ENCODE results near the gene SREBF2.

Gene SREBF2

DNA sequence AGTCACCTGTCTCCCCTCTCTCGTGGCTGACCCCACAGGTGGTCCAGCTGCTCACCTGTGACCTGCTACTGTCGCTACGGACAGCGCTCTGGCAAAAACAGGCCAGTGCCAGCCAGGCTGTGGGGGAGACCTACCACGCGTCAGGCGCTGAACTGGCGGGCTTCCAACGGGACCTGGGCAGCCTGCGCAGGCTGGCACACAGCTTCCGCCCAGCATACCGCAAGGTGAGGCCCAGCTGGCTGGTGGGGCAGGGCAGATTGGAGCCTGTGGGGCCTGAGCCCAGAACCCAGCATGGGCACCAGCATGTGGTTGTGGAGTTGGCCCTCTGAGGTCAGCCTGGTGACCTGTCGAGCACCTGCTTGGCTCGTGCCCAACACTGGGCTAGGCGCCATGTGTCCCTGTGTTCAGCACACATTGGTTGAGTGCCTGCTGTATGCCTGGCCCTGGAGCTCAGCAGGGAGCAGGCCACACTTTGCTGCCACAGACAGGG lies 70.1 kb downstream of the SREBF2 start:
- Histone ChIP-seq H3K4me2 (ENCODE audit: low read length) (no peak overlapping the region), H3K27me3 (ENCODE audit: insufficient read depth, low read length) (no peaks in the 10 kb centered on the region), H4K20me1 (ENCODE audit: insufficient read depth, low read length) (no peaks in the 10 kb centered on the region), H3K9ac (ENCODE audit: low read length) (no peak overlapping the region), H3K4me3 (ENCODE audit: low read depth, low read length, poor library complexity, severe bottlenecking) (no peak overlapping the region), H3K4me1 (ENCODE audit: insufficient read depth, low read length, severe bottlenecking) (no peaks in the 10 kb centered on the region), H3K36me3 (ENCODE audit: insufficient read depth, low read length) (peaks cover 99% of the 10 kb centered on the region), H3K9me3 (ENCODE audit: low read length) (no peaks in the 10 kb centered on the region), H3K27ac (ENCODE audit: low read depth, low read length, poor library complexity, severe bottlenecking) (no peak overlapping the region), H3F3A (ENCODE audit: insufficient read depth, low read length) (0 out of 2 replicates have a peak, but pooled peaks cover 3% of the 10 kb centered on the region), H3K9me2 (ENCODE audit: low read depth, low read length) (no peaks in the 10 kb centered on the region), H3K79me2 (ENCODE audit: insufficient read depth, low read length) (no peaks in the 10 kb centered on the region), H2AFZ (ENCODE audit: low read length) (no peak overlapping the region)
- TF ChIP-seq, protein P1, sequence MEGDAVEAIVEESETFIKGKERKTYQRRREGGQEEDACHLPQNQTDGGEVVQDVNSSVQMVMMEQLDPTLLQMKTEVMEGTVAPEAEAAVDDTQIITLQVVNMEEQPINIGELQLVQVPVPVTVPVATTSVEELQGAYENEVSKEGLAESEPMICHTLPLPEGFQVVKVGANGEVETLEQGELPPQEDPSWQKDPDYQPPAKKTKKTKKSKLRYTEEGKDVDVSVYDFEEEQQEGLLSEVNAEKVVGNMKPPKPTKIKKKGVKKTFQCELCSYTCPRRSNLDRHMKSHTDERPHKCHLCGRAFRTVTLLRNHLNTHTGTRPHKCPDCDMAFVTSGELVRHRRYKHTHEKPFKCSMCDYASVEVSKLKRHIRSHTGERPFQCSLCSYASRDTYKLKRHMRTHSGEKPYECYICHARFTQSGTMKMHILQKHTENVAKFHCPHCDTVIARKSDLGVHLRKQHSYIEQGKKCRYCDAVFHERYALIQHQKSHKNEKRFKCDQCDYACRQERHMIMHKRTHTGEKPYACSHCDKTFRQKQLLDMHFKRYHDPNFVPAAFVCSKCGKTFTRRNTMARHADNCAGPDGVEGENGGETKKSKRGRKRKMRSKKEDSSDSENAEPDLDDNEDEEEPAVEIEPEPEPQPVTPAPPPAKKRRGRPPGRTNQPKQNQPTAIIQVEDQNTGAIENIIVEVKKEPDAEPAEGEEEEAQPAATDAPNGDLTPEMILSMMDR (IDR thresholded peaks at IDR 0.05; ENCODE audit: low read length): no peak
- no peak for TF ChIP-seq EZH2 (IDR thresholded peaks at IDR 0.05; ENCODE audit: borderline replicate concordance, low read length)

DNA sequence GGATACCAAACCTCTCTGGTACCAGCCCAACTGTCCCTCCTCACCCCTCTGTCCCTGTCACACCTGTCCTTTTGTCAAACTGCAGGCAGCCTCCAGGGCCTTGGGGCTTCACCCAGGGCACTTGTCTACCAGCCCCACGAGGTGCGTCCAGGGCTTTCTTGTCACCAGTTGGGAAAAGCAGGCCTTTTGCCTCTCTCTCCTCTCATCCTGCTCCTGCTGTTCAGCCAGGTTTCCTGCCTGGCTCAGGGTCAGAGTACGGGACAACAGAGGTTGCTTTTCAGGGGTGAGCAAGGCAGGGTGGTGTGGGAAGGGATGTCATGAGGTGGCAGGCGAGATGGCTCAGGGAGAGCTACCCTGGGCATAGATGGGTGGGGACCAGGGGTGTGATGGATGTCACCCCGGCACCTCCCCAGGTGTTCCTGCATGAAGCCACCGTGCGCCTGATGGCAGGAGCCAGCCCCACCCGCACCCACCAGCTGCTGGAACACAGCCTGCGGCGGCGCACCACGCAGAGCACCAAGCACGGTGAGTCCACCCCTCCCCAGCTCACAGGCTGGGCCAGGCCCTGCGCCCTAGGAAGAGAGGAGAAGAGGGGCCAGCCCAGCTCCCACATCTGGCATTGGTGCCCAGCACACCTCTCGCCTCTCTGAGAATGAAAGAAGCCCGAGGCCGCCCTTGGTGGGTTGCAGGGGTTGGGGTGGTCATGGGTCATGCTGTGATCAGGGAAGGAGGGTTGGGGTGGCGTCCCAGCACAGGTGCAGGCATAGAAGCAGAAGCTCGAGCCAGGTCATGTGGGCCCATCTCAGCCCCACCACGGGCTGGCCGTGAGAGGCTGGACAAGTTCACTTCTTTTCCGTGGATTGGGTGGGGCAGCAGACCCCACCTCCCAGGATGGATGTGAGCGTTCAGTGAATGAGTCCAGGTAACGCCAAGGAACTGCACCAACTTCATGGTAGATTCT lies 71.8 kb downstream of the SREBF2 start:
- Histone ChIP-seq H3K79me2 (ENCODE audit: insufficient read depth, low read length) (no peaks in the 10 kb centered on the region), H3K27me3 (ENCODE audit: insufficient read depth, low read length) (no peaks in the 10 kb centered on the region), H3K9me3 (ENCODE audit: low read length) (no peaks in the 10 kb centered on the region), H3K36me3 (ENCODE audit: insufficient read depth, low read length) (peaks cover 82% of the 10 kb centered on the region), H3F3A (ENCODE audit: insufficient read depth, low read length) (0 out of 2 replicates have a peak, but pooled peaks cover 3% of the 10 kb centered on the region), H2AFZ (ENCODE audit: low read length) (no peak overlapping the region), H4K20me1 (ENCODE audit: insufficient read depth, low read length) (no peaks in the 10 kb centered on the region), H3K4me3 (ENCODE audit: low read depth, low read length, poor library complexity, severe bottlenecking) (no peak overlapping the region), H3K9me2 (ENCODE audit: low read depth, low read length) (no peaks in the 10 kb centered on the region), H3K9ac (ENCODE audit: low read length) (no peak overlapping the region), H3K4me1 (ENCODE audit: insufficient read depth, low read length, severe bottlenecking) (peaks cover 10% of the 10 kb centered on the region), H3K27ac (ENCODE audit: low read depth, low read length, poor library complexity, severe bottlenecking) (no peak overlapping the region), H3K4me2 (ENCODE audit: low read length) (no peak overlapping the region)
- TF ChIP-seq, protein P1 (IDR thresholded peaks at IDR 0.05; ENCODE audit: low read length): no peak
- no peak for TF ChIP-seq EZH2 (IDR thresholded peaks at IDR 0.05; ENCODE audit: borderline replicate concordance, low read length)

DNA sequence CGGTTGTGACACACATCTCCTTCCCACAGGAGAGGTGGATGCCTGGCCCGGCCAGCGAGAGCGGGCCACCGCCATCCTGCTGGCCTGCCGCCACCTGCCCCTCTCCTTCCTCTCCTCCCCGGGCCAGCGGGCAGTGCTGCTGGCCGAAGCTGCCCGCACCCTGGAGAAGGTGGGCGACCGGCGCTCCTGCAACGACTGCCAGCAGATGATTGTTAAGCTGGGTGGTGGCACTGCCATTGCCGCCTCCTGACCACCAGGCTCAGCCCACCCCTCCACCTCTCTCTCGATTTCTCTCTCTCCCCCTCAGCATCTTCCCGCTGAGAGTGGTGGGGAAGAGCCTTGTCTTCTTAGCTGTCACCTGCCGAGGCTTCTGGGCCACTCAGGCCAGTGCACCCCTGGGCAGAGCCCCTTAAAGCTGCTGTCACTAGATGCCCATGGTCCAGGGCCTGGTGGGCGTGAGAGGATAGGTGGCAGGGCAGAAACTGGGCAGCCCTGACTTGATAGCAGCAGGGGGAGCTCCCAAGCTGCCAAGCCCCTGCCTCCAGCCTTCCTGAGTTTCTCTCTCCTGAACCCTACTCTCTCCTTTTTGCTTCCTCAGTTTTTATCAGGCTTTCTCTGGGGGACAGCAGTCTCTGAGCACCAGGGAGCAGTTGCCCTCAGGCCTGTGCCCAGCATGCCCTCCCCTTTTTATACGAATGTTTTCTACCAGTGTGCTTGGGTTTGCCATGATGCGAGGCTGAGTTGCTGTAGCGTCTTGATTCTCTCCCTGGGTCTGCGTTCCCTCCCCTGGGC lies 72.7 kb downstream of the SREBF2 start:
- Histone ChIP-seq H3K27ac (ENCODE audit: low read depth, low read length, poor library complexity, severe bottlenecking) (no peak overlapping the region), H3K4me2 (ENCODE audit: low read length) (no peak overlapping the region), H3K9me2 (ENCODE audit: low read depth, low read length) (no peaks in the 10 kb centered on the region), H3K79me2 (ENCODE audit: insufficient read depth, low read length) (no peaks in the 10 kb centered on the region), H3K27me3 (ENCODE audit: insufficient read depth, low read length) (no peaks in the 10 kb centered on the region), H3K36me3 (ENCODE audit: insufficient read depth, low read length) (peaks cover 73% of the 10 kb centered on the region), H2AFZ (ENCODE audit: low read length) (no peak overlapping the region), H3K4me3 (ENCODE audit: low read depth, low read length, poor library complexity, severe bottlenecking) (no peak overlapping the region), H3F3A (ENCODE audit: insufficient read depth, low read length) (0 out of 2 replicates have a peak, but pooled peaks cover 3% of the 10 kb centered on the region), H4K20me1 (ENCODE audit: insufficient read depth, low read length) (no peaks in the 10 kb centered on the region), H3K9me3 (ENCODE audit: low read length) (no peaks in the 10 kb centered on the region), H3K9ac (ENCODE audit: low read length) (no peak overlapping the region), H3K4me1 (ENCODE audit: insufficient read depth, low read length, severe bottlenecking) (peaks cover 18% of the 10 kb centered on the region)
- TF ChIP-seq, protein P1 (IDR thresholded peaks at IDR 0.05; ENCODE audit: low read length): no peak
- no peak for TF ChIP-seq EZH2 (IDR thresholded peaks at IDR 0.05; ENCODE audit: borderline replicate concordance, low read length)
